Activated CD4-positive, alpha-beta T cell treated with anti-CD3 and anti-CD28 coated beads, Interleukin-2, Interleukin-6, amounts not matched to agents 100 ng/mL and 50 ng/mL, durations not matched to agents 16 hours and 8 hours (primary cell): ENCODE results near the gene WASL.
"Not testable (repeated sequence)": the region's sequence is repeated elsewhere in the genome, so short reads cannot be mapped to it uniquely, and the experiment has no call there.

ENCODE experiments used
- DNase-seq: peaks from one replicate; pipeline ENCODE4 v3.0.0-alpha.2; 2020

The WASL gene

DNA sequence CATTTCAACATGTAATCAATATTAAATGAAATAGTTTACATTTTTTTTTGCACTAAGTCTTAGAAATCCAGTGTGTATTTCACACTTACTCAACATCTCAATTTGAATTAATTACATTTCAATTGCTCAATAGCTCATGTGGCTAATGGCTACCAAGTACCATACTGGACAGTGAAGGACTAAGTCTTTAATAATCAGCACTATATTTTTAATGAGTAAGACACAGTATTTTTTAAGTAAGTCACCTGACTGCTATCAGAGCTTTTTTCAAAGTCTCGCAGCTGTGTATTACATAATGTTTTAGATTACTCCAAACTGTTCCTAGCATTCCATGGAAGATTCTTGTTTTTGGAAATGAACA, 19.6 kb downstream of the WASL start:
- DNase-seq = no peak

DNA sequence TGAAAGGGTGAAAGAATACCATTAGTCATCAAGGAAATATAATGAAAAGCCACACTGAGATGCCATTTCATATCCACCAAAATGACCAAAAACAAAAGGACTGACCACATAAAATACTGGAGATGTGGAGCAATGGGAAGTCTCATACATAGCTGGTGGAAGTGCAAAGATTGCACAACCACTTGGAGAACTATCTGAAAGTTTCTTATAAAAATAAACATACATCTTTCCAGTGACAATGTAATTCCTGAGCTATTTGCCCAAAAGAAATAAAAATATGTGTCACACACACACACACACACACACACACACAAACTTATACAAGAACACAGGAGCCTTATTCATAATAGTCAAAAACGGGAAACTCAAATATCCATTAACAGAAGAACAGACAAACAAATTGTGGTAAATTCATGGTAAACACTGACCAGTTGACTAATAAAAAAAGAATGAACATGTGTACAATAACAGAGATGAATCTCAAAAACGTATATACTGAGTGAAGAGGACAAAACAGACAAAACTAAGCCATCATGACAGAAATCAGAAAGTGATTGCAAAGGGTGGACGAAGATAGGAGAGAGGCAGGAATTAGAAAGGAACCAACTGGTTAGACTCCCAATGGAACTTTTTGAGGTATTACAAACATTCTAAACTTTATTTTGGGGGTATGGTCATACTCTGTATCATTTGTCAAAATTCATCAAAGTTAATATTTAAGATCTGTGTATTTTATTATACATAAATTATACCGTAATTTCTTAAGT, 21.5 kb downstream of the WASL start:
- no peak for DNase-seq

DNA sequence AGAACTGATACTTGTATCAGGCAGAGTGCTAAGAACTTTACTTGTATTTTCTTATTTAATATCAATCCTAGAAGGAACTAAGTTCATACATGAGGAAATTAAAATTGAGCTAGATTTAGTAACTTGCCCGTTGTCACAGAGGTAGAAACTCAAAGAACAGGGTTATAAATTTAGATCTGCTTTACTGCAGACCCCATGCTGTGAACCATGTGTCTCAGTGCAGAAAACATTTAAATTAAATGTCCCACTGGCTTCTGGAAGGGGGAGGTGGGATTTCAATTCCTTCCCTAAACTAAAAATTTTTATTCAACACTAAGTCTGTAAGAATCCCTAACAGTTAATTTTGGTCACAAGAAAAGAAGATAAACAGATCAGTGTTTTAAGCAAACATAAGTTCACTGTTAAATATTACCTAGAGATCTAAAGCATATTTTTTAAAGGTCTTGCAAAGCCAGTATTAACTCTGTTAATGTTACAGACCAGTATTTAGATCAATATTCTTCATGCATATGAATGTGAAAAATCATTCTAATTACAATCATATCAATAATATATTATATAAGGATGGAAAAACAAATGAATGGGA, 23.1 kb downstream of the WASL start:
- no peak for DNase-seq

DNA sequence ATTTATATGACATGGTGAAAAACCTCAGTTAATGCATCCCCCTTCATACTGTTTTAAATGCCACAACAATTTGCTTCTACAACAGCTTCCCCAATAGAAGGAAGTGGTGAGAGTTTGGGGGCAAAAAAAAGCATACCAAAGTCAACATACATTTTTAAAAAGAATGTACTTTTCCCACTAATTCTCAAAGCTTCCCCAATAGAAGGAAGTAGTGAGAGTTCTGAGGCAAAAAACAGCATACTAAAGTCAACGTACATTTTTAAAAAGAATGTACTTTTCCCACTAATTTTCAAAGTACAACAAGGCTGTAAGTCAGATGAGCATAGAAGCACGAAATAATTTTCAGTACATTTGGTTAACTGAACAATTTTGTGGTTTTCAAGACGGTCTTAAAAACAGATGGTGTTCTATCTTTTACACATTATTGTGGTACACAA, 24.0 kb downstream of the WASL start:
- no peak for DNase-seq

DNA sequence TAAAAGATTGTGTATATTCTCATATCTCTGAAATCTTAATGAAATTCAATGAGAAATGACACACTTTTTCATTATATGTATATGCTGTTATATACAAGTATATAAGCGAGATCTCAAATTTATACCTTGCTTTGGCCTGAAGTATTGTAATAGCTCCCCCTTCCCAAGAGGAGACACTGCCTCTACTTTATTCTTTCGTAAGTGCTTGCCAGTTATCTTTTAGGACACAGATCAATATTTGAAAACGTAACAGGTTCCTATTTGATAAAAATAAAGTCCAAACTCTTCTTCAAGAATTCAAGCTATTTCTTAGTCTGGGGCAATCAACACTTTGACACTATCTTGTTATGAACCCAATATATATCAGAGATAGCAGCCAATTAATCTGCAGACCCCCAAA, 24.9 kb downstream of the WASL start:
- no peak for DNase-seq

DNA sequence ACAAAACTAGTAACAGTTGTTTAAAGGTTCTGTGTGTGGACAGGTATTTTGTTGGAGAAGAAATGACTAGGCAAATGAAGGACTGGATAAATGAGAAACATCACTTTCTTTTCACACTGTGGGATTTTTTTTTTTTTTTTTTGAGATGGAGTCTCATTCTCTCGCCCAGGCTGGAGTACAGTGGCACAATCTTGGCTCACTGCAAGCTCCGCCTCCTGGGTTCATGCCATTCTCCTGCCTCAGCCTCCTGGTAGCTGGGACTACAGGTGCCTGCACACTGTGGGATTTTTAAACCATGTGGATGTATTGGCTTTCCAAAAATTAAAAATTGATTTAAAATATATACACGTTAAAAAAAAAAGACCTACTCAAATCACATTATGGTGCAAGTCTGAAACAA, 28.3 kb downstream of the WASL start:
- DNase-seq = not testable (repeated sequence)

DNA sequence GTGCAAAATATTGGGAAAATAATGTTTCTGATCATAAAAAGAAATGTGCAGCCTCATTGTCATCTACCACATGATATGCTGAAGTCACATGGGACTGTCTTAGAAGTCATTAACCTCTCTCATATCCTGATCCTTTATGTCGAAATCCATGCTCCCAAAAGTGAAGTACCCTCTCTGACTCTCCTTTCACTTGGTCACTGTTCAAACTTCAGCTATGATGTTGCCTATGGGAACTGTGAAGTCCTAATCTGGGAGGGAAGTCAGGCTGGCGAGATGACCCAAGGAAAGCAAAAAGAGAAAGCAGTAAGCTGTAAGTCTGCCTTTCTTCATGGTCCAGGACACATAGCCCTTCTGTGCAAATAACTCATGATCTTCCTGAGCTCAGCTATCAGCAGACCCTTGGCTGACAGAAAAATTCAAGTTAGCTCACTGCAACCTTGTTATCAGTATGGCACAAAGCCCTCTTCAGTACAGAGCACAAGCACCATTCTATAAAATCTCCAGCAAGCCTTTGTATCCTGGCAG, 29.5 kb downstream of the WASL start:
- DNase-seq = no peak

DNA sequence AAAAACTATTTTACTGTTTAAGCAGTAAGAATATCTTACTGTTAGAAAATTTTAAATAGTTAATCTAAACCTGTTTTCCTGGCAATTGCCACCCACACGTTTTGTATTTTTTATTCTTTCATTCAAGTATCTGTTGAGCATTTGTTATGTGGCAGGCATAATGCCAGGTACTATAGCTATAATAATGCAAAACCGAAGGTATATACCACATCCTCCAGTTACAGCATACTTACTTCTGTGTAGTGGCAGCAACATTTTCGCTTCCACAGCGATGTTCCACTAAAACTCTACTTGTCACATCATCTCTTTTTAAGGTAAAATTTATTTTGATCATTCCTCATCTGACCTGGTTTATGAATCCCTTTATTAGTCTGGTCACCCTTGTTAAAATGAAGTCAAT, 30.0 kb downstream of the WASL start:
- DNase-seq = no peak

DNA sequence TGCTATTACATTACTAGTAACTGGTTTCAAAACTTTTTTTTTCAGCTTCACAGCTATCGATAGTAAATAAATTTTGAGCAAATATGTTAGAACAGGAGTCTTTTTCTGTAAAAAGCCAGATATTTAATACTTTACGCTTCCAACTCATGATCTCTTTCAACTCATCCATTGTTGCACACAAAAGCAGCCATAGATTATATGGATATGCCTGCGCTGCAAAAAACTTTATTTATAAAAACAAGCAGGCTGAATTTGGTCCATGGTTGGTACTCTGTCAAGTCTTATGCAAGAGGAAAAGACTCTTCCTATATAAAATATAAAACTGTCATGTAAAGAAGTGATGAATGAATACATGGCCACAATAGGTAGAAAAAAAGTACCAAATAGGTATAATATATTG, 31.1 kb downstream of the WASL start:
- no peak for DNase-seq

DNA sequence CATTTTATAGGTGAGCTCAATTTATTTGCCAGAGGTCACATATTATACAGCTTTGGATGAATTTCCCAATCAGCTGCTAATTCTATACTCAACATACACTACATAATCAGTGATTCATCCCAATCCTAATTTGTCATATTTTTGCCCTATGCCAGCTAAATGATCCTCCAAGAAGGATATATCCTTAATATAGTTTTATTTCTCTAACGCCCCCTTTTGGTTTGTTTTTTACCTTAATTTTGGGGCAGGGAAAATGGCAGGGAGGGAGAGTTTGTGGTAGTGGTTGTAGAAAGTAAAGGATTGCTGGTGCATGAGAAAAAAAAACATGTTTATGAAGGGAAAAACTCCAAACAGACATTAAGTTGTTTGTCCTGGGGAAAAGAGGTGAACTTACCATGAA, 31.9 kb downstream of the WASL start:
- no peak for DNase-seq

DNA sequence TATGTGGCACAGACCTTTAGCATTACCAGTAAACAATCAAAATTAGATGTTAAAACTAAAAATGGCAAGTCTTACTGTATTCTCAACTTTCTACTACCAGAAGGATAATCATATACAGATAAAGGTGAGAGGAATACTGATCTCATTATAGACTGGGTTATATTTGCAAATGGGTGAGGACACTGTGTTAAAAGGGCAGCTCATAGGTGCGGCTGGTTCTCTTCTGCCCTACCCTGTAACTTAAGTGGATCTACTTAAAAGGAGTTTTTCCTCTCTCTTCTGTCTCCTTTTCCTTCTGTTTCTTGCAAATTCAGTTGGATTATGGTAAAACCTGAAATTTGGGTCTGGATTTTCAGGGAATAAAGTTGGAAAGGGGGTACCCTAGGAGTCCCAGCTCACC, 33.0 kb downstream of the WASL start:
- DNase-seq = no peak

DNA sequence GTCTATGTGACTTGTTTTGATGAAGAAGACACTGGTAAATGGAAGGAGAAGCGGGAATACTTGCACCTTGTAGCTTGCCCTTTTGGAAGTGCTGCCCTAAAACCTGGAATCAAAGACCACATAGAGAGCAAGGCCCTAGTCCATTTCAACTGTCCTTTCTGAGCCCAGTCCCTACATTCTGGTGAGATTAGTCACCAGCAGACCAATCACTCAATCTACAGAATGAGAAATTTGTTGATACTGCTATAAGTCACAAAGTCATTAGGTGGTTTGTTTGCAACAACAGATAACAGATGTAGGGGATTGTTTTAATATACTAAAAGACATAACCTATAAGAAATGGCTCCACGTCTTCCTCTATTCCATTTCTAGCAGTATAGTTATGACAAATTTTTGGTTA, 33.6 kb downstream of the WASL start:
- no peak for DNase-seq

DNA sequence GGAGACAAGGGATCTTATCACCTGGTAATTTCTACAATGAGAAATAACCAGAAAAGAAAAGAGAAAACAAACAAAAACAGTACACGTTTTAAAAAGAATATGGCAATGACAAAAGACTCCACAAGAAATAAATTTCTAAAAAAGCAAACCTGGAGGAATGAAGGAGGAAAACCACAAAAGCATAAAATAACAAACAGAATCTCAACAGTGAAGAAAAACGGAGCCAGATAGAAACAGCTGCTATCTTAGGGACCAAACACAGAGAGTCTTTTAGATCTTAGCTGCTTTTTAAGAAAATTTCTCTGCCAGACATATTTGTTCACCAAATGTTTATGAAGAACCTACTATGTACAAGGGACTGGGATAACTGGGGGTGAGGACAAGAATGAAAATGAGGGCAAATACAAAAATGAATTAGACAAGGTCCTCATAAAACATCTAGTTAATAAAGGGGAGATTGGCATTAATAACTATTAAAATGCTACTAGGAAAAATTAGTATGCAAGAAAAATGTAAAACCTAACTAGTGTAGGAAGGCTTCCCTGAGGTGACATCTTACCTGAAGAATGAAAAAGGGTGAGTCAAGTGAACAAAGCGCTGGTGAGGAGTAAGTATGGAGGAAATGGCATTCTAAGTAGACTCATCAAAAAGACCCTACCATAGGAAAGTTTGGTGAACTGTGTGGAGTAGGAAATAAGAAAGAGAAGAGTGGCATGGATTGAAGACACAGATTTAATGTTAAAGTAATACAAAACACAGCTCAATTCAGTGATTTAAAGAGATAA, 34.3 kb downstream of the WASL start:
- DNase-seq = no peak

DNA sequence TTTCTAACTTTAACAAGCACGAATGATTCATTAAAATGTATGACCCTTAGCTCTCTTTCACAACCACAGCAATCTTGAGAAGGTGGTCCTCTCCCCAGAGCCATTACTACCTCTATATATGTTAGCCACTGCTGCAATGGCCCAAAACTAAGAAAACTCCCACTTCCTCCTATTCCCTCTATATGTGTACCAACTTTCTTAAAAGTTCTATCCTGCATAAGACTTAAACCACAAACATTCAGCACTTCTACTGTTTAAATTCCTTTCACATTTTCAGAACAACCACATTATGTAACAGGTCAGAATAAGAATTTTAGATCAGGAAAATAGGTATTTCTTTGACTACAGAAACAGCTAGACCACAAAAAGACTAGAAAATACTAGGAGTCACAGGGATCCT, 36.2 kb downstream of the WASL start:
- DNase-seq = no peak

DNA sequence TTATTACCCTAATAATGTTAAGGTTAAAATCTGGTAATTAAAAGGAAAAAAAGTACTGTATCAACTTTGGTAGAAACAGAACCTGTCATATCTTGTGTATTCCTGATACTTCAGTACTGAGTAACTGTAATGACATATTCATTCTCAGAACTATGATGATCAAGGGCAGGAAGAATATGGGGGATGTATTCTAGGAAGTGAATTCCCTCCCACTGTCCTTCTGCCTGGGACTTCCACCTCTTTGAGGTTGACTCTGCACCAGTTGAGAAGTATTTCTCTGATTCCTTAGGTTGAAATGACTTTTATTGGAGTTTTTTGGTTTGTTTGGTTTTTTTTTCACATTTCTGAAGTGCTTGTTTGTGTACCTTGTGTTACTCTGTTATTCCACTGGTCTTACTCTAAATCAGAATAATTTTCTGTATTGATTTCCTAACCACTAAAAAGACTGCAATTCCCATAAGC, 36.9 kb downstream of the WASL start:
- peak; percentile 51 for DNase-seq

DNA sequence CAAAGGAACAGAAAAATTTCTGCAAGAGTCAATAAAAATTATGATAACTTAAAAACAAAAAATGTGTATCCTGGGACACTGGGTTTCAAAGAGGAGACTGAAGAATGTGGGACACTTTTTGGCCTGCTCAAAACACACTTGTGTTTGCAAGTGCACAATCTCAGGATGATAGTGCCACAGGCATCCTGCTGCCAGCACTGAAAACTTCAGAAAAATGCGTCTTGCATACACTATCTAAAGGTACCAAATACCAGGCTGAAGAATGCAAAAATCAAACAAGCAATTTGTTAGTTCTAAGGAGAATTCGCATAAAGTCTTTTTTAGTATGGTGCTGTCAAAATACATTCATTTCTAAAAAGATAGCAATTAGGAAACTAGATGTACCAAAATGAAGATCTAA, 38.1 kb downstream of the WASL start:
- no peak for DNase-seq

DNA sequence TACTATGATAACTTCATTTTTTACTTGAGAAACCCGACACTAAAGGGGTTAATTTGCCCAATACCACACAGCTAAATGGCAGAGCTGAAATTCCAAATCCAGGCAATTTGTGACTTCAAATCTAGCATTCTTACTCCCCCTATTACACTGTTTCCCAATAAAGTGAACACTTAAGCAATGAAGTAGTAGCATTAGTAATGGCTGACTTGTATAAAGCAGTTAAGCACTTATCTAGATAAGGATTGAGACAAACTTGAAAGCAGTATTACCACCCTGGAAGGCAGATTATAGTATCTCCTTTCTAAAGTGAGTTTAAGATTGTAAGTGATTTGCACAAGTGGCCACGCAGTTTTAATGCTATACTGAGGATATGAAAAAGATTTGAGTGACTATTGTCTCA, 39.3 kb downstream of the WASL start:
- no peak for DNase-seq

DNA sequence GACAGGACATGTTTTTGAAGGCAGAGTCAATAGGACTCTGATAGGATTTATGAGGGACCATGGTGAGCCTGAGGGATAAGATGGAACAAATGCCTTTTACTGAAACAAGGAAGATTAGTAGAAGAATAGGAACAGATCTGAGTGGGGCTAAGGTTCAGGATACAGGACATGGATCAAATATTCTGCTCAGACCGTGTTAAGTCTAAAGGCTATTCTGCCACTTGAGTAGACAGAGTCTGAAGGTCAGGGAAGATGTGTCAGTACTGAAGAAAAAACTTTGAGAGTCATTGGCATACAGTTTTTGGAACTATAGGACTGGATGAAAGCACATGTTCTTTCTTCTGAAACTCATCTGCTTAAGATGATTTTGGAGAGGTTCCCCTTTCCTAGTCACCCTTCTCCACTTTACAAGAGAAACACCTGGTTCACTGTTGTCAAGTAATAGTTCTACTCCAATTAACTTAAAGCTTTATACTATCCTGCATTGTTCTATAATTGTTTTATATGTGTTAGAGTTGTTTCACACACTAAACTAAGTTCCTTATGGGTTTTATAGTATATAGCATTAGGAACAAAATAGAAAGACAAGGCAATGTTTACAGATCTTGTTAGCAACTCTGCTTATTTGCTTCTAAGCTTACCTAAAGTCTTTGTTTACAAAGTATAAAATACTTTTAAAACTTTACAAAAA, 43.4 kb downstream of the WASL start:
- no peak for DNase-seq

DNA sequence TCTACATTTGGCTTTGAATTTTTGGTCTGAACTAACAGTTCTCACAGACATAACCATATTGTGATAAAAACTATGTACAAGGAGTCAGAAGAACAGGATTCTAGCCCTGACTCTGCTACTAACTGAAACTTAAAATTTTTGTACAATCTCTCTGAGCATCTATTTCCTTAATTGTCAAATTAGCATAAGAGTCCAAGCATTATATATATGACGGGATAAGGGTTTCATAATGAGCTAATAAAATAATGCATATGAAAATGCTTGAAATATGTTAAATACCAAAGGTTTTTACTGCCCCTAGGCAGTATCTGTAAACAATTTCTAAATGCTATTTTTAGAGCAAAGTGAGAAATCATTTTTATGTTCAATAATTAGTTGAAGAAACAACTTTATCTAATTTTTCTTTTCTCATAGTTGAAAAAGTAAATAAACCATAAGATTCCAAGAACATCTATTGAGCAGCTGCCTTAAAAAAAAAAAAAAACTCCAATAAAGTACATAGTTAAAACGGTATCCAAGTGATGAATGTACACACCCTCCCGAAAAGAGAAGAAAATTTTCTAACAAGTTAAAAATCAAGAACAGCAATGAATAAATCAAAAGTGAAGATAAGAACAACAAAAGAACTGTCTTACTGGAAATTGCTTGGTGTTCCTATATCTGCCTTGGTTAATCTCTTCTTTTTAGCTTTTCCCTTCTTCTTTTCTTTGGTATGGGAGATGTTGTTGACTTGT, 52.7 kb downstream of the WASL start:
- no peak for DNase-seq

DNA sequence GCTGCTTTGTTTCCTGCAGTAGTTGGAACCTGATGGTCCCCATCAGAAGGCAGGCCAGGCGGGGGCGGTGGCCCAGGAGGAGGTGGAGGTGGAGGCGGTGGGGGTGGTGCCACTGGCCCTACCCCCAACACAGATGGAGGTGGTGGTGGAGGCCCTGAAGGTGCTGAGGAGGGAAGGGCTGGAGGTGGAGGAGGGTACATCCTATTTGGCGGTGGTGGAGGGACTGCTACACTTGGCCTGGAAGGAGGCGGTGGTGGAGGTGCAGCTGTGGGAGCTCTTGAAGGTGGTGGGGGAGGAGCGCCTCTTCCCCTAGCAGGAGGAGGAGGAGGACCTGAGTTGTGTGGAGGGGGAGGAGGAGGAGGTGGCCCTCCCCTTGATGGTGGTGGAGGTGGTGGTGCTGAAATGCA, 56.3 kb downstream of the WASL start:
- no peak for DNase-seq

DNA sequence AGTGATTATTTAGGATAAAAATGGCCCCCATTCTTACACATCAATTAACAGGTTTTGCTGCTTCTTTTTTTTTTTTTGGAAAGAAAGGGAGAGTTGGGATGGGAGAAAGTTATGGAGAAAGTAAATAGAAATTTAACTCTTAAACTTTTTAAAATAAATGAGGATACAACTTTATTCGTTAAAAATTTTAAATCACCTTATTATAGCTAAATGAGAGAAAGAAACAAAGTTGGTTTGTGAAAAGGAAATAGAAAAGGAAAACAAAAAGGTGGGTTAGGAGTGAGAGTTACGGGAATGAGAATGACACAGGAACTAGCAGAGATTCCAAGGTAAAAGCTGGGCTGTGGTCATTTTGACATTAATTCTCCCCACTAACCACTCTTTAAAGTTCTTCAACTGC, 58.3 kb downstream of the WASL start:
- no peak for DNase-seq

DNA sequence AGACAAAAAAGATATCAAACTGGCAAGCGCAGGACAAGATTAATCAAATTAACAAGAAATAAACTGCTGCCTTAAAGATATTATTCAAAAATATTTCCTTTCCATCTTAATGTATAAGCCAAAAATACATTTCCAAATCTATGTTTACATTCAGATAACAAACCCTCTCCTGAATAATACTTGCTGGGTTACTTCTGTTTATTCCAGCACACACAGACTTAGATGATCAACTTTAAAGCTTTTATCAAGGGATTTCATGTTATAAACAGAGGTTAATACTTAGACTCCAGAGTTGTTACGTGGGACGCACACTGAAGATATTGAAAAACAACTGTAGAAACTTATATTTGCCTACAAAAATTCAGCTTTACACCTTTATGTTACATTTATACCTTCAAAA, 59.6 kb downstream of the WASL start:
- DNase-seq = no peak

DNA sequence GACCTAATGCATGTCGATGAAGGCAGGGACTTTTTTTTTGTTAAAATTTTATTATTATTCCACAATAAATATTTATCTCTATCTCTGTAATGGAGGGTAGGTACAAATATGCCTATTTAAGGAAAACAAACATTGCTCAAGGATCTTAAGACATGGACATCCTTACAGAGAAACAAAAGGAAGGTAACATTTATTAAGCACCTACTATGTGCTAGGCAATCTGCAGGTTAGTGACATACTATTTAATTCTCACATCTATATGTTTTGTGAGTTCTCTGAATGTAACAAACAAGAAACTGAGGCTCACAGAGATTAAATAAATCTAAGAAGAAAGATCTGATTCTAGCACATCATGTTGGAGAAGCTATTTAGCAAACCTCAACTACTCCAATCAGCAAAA, 61.1 kb downstream of the WASL start:
- no peak for DNase-seq
